ENCODE data around the gene TRIB2.
A peak's percentile ranks its signal among the peaks of the same experiment; 100 is the strongest.

GRCh38 chr2:12722447-12723316 is 5.9 kb downstream of the TRIB2 start:
- no peak for TF ChIP-seq NFIC (IDR thresholded peaks at IDR 0.05; ENCODE audit: borderline replicate concordance)
- TF ChIP-seq, protein P1, sequence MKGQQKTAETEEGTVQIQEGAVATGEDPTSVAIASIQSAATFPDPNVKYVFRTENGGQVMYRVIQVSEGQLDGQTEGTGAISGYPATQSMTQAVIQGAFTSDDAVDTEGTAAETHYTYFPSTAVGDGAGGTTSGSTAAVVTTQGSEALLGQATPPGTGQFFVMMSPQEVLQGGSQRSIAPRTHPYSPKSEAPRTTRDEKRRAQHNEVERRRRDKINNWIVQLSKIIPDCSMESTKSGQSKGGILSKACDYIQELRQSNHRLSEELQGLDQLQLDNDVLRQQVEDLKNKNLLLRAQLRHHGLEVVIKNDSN (IDR thresholded peaks at IDR 0.05; ENCODE audit: borderline replicate concordance, low read depth), result no peak
- no peak for TF ChIP-seq ELF1 (IDR thresholded peaks at IDR 0.05)
- TF ChIP-seq POLR2AphosphoS5 (IDR thresholded peaks at IDR 0.05; ENCODE audit: low read depth, low read length), result no peak
- TF ChIP-seq, protein P2, sequence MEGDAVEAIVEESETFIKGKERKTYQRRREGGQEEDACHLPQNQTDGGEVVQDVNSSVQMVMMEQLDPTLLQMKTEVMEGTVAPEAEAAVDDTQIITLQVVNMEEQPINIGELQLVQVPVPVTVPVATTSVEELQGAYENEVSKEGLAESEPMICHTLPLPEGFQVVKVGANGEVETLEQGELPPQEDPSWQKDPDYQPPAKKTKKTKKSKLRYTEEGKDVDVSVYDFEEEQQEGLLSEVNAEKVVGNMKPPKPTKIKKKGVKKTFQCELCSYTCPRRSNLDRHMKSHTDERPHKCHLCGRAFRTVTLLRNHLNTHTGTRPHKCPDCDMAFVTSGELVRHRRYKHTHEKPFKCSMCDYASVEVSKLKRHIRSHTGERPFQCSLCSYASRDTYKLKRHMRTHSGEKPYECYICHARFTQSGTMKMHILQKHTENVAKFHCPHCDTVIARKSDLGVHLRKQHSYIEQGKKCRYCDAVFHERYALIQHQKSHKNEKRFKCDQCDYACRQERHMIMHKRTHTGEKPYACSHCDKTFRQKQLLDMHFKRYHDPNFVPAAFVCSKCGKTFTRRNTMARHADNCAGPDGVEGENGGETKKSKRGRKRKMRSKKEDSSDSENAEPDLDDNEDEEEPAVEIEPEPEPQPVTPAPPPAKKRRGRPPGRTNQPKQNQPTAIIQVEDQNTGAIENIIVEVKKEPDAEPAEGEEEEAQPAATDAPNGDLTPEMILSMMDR (IDR thresholded peaks at IDR 0.05), result peak; percentile 34
- no peak for TF ChIP-seq FOSL2 (IDR thresholded peaks at IDR 0.05; ENCODE audit: borderline replicate concordance, low read depth)
- TF ChIP-seq JUND (IDR thresholded peaks at IDR 0.05), result no peak
- TF ChIP-seq, protein P3, sequence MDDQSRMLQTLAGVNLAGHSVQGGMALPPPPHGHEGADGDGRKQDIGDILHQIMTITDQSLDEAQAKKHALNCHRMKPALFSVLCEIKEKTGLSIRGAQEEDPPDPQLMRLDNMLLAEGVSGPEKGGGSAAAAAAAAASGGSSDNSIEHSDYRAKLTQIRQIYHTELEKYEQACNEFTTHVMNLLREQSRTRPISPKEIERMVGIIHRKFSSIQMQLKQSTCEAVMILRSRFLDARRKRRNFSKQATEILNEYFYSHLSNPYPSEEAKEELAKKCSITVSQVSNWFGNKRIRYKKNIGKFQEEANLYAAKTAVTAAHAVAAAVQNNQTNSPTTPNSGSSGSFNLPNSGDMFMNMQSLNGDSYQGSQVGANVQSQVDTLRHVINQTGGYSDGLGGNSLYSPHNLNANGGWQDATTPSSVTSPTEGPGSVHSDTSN (IDR thresholded peaks at IDR 0.05), result no peak
- TF ChIP-seq CHD2 (IDR thresholded peaks at IDR 0.05; ENCODE audit: low read length, partially characterized antibody), result no peak
- no peak for TF ChIP-seq GABPA (IDR thresholded peaks at IDR 0.05; ENCODE audit: low read depth)
- TF ChIP-seq FOXM1 (IDR thresholded peaks at IDR 0.05; ENCODE audit: low read depth), result no peak
- TF ChIP-seq EZH2phosphoT487 (IDR thresholded peaks at IDR 0.05; ENCODE audit: borderline replicate concordance, low read depth), result no peak
